HL-60 (cell line): Measurements from ENCODE around the gene ARMCX2.

Source experiments
- CTCF ChIP-seq: IDR thresholded peaks from one replicate; pipeline ENCODE4 v1.5.1; 2011; ENCODE audit warnings: low read length, control low read depth, inconsistent platforms; ENCODE audit not compliant: insufficient read depth
- GABPA ChIP-seq: IDR thresholded peaks from 2 replicates; pipeline ENCODE4 v1.6.1; 2012; ENCODE audit warnings: low read depth
- POLR2AphosphoS5 ChIP-seq: IDR thresholded peaks from 2 replicates; pipeline ENCODE4 v1.6.1; 2012; ENCODE audit warnings: low read depth
- REST ChIP-seq: IDR thresholded peaks from 2 replicates; pipeline ENCODE4 v1.6.1; 2012; ENCODE audit warnings: low read depth; ENCODE audit not compliant: insufficient replicate concordance
- SPI1 ChIP-seq: IDR thresholded peaks from 2 replicates; pipeline ENCODE4 v1.6.1; 2012; ENCODE audit warnings: low read depth, mild to moderate bottlenecking, borderline replicate concordance

- TF ChIP-seq CTCF (no peak), POLR2AphosphoS5 (no peak), REST (no peak), GABPA (no peak), SPI1 (no peak)
Observed at GRCh38 chrX:101686574-101686973, 26.9 kb upstream of the ARMCX2 start.
